Measurements from ENCODE around the gene EDNRA.
A peak's percentile ranks its signal among the peaks of the same experiment; 100 is the strongest.

EDNRA gene

DNA sequence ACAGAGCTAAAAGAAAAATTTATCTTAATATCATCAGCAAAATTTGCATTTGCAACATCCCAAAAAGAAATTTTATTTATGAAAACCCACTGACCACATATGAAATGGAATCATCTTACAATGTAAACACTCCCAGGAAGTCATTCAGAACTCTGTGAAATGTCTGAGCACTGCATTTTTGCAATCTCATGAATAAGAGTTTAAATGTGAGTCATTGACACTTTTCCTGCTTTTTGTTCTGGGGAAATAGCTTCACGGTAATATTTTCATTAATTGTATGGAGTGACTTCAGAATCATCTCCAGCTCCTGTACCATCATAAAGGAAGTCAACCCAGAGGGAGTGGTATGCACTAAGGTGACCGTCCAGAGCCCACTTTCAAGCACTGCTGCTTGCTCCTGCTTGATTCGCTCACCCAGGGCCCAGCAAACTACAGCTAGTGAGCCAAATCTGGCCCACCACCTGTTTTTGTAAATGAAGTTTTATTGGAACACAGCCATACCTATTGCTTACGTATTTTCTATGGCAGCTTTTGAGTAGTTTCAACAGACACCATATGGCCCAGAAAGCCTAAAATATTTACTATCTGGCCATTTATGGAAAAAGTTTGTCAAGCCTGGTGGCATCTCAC lies 17.2 kb downstream of the EDNRA start:
- no peak for DNase-seq

- DNase-seq: no peak
Observed at GRCh38 chr4:147508346-147508745, 27.4 kb downstream of the EDNRA start.

GRCh38 chr4:147509386-147509785 lies 28.5 kb downstream of the EDNRA start:
- DNase-seq: no peak

GRCh38 chr4:147510962-147511668 lies 30.2 kb downstream of the EDNRA start:
- DNase-seq: no peak

GRCh38 chr4:147513091-147513490 lies 32.2 kb downstream of the EDNRA start:
- no peak for DNase-seq

- no peak for DNase-seq
Observed at GRCh38 chr4:147513952-147514351, 33.1 kb downstream of the EDNRA start.

DNA sequence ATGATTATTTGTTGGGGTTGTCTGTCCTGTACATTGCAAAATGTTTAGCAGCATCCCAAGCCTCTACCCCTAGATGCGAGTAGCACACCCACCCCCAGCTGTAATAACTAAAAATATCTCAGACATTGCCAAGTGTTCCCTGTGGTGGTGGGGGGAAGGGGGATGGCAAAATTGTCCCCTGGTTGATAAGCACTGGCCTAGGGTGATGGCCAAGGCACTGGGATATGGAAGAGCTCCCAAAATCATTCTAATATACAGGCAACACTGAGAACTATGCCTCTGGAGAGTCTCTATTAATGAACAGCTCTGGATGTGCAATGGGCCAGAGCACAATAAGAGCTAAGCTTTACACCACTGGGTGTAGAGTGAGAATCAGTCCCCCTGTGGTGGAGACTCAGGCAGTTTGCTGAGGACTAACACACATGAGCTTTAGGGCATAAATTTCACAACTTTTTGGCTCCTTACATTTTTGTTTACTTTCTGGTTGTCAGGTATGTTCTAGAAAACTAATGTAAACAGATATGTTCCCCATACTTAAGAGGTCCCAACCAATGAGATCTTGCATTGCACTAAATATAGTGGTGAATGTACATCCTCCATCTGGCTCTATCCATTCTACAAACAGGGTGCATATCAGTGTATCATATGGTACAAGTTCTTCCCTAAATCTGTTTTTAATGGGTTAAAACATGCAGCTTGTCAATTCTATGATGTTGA lies 34.5 kb downstream of the EDNRA start:
- DNase-seq: no peak

GRCh38 chr4:147516133-147516532 lies 35.2 kb downstream of the EDNRA start:
- no peak for DNase-seq

DNA sequence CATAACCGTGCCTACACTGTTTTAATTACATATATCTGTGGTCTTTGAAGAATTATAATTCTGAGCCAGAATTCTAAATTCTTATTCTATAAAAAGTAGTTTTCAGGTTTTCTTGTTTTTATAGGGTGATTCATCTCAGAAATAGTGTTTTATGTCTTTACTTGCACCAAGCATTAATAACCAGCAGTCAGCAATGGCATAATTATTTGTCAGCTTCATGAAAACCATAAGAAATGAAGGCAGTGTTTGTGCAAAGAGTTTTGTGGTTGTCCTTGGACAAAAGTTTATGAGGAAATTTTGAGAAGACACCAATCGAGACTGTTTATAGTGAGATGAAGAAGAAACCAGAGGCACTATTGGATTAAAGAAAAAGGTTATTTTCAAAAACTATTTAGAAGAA lies 37.2 kb downstream of the EDNRA start:
- no peak for DNase-seq

DNA sequence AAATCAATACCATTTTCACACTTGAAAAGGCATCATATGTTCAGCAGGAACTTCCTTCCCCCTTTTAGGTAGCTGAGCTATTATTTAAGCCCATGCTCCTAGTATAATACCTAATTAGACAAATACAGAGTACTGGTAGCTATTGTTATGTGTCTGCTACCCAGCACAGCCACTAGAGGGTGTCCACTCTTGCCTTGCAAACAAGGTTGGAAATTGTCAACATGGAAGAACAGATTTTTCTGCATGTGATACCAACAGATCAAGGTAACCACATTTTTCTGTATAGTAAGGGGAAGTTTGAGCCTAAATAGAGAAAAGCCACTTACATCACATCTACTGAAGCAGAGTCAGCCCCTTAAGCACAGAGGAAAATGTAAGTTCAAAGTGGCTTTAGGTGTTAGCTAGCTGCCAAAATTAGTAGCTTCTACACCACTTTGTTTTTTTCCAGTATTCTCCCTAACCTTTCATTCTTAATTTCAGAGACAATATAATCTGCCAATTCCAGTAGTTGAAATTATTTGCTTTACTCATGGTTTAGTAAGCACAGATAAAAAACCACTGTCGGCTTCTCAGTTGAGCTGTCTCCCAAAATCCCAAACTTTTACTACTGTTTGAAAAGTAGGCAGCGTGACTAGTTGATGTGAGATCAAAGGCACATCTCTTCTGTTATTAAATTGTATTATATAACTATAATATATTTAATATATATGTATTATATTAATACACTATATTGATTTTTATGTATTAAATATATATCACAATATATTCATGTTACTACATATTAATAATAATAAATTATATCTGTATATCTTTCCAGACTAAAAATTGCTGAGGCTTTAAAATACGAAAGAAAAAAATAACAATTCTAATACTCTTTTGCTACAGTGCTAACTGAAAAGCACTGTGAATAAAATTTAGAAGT lies 38.2 kb downstream of the EDNRA start:
- peak; percentile 62 for DNase-seq

GRCh38 chr4:147524601-147525000 lies 43.7 kb downstream of the EDNRA start:
- no peak for DNase-seq

DNA sequence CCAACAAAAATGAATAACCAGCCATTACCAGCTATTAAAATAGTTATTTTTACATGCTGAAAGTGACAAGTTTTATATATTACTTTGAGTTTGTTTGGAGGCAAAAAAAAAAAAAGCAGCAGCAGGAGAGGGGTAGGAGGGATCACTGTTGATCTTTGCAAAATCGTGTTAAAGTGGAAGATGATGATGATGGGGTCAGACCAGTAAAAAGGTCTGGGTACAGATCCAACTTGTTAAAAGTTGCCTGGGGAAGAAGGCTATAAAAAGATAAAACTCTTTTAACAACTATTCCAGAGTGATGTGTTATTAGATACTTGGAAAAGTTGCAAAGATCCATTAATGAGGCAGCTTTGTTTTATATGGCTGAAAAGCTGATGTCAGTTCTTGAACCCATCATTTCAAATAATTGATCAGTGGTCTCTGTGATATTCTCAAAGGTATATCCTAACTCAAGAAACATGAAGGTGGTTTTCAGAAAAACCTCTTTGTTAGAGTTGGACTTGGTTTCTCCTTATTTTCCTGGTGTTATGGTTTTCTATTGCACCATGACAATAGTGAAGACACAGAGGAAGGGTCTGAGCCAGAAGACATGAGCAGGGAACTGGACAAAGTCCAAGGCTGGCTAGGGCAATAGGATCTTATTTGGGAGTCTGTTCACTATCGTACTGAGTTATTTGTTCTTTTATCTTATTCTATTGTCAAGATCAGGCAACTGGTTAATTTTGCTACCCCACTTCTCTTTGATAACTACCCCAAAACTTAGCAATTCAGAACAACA lies 44.8 kb downstream of the EDNRA start:
- DNase-seq: no peak

DNA sequence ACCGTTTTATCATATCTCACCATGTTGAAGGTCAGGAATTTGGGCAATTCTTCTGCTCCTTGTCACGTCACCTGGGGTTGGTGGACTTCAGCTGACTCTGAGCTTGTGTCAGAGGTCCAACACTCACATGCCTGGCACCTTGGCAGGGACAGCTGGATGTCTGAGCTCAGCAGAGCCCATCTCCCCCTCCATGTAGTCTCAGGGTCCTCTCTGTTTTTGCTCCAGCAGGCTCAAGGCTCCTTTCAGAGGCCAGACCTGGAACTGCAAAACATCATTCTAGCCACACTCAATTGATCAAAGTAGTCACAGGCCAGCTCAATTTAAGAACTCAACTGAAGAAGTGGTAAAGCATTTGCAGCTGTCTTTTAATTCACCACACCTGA lies 45.4 kb downstream of the EDNRA start:
- DNase-seq: no peak

- DNase-seq: no peak
Observed at GRCh38 chr4:147528054-147528453, 47.2 kb downstream of the EDNRA start.

DNA sequence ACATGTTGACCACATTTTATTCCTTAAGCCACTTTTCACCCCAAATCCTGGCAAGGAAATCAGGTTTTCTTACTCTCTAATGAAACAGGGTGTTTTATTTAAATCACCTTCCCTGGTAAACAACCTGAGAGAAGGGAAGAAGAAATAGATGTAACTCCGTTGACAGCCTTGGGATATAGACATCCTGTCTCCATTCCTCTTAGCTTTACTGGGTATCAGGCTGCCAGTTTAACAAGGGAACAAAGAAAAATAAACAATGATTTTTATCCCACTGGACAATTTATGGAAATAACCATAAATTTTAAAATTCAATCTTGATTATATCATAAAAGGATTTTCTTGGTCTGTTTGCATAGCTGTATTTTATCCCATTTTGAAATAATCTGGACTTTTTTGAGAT lies 49.2 kb downstream of the EDNRA start:
- no peak for DNase-seq

DNA sequence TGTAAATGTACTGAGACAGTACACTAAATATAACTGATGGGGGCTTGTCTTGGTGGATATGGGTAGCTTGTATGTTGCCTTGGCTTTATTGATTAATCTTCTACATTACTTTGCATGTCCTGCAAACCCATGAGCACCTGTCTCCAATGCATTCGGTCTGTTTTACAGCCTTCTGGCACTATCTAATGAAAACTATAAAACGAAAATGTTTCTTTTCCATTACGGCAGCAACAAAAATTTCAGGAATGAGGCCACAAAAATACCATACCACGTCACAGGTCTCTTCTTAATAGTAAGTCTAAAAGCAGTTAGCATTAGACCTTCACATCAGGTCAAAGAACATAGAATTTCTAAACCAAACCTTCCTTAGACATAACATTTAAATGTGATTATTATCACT lies 49.8 kb downstream of the EDNRA start:
- DNase-seq: no peak

DNA sequence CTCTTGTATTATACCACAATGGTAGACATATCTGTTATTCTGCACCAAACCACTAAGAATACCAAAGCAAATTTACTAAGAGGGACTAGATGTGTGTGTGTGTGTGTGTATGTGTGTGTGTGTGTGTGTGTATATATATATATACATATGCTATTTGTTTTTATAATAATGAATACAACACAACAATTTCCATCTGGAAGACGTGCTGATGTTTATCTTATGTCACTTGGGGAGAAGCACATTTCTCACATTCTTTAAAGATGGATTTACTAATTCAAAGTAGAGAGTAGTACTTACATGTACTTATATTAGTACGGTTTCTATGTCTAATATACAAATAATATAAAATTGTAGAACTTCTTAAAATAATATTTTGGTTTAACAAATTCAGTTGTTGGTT lies 52.0 kb downstream of the EDNRA start:
- no peak for DNase-seq

- DNase-seq: no peak
Observed at GRCh38 chr4:147533331-147533730, 52.4 kb downstream of the EDNRA start.

DNA sequence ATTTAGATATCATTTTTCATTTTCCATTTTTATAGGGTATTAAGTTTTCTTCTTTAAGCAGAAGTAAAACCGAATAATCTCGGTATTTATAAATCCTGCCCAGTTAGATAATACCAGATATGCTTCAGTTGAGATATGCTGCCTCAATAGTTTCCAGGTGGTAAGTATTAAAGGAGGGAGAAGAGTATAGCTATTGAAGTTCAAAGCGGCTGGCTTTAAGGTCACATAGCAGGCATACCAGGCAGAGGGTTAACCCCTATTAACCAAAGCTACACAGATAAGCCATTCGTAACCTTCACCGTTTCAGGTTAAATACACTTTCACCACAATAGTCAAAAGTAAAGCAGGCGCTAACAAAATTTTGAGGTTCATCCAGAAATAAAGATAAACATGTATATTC lies 54.2 kb downstream of the EDNRA start:
- no peak for DNase-seq

- no peak for DNase-seq
Observed at GRCh38 chr4:147538711-147539110, 57.8 kb downstream of the EDNRA start.

- no peak for DNase-seq
Observed at GRCh38 chr4:147539959-147540358, 59.1 kb downstream of the EDNRA start.

DNA sequence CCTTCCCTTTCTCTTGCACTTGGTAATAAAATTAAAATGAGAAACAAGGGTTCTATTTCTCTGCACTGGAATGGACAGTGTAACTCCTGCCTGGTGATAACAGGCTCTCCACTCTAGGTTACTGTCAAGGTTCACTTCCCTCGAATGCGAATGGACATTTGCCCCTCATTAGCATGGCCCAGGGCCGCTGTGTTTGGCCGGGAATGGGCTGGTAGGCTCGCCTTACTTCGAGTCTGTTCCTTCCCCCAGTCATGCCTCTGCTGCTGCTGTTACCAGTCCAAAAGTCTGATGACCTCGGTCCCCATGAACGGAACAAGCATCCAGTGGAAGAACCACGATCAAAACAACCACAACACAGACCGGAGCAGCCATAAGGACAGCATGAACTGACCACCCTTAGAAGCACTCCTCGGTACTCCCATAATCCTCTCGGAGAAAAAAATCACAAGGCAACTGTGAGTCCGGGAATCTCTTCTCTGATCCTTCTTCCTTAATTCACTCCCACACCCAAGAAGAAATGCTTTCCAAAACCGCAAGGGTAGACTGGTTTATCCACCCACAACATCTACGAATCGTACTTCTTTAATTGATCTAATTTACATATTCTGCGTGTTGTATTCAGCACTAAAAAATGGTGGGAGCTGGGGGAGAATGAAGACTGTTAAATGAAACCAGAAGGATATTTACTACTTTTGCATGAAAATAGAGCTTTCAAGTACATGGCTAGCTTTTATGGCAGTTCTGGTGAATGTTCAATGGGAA lies 61.5 kb downstream of the EDNRA start:
- DNase-seq: no peak

Data from activated CD8-positive, alpha-beta memory T cell treated with anti-CD3 and anti-CD28 coated beads for 24 hours (primary cell).